Keratinocyte (primary cell): ENCODE data around the gene LHX3. TPM values are rescaled to one million over a fixed set of nuclear protein-coding genes. Genes with fewer than 3 reads are reported as not detected.

Source experiments
- DNase-seq: peaks from one replicate; pipeline ENCODE4 v3.0.0-alpha.2; 2011; ENCODE audit warnings: low read depth, missing footprints, low spot score
- FAIRE-seq: peaks from 2 replicates; lab custom pipeline; 2011; peaks lifted over from hg19 to GRCh38; lab: Jason Lieb, UNC
- H2AFZ ChIP-seq: 2 replicates; pipeline ENCODE4 v1.6.0; 2012; ENCODE audit warnings: low read length, control low read depth, inconsistent platforms; ENCODE audit not compliant: control insufficient read depth
- H3K27ac ChIP-seq: 2 replicates; pipeline ENCODE4 v1.5.1; 2011; ENCODE audit warnings: low read length; ENCODE audit not compliant: control insufficient read depth, insufficient read depth
- H3K27me3 ChIP-seq: 3 replicates; pipeline ENCODE4 v1.6.0; 2011; ENCODE audit warnings: low read length; ENCODE audit not compliant: control insufficient read depth, insufficient read depth; ENCODE audit errors: extremely low read depth
- H3K36me3 ChIP-seq, 2 experiments: 2 replicates in 1 of 2; 3 replicates in 1 of 2; pipeline ENCODE4 v1.5.1; 2011; ENCODE audit warnings: low read length in 2 of 2, mild to moderate bottlenecking in 1 of 2; ENCODE audit not compliant: control insufficient read depth in 2 of 2, insufficient read depth in 2 of 2; ENCODE audit errors: extremely low read depth in 1 of 2
- H3K4me1 ChIP-seq: 3 replicates; pipeline ENCODE4 v1.5.1; 2011; ENCODE audit warnings: low read length; ENCODE audit not compliant: control insufficient read depth, insufficient read depth; ENCODE audit errors: extremely low read depth
- H3K4me2 ChIP-seq: 3 replicates; pipeline ENCODE4 v1.6.0; 2011; ENCODE audit warnings: low read depth, low read length; ENCODE audit not compliant: control insufficient read depth, insufficient read depth; ENCODE audit errors: extremely low read depth
- H3K4me3 ChIP-seq, 3 experiments: fragments of 200-600 bp in 1 of 3; sonication (generic) in 1 of 3; 2 replicates in 2 of 3; 3 replicates in 1 of 3; pipeline ENCODE4 v1.5.1; 2011 to 2016; ENCODE audit warnings: low read length in 3 of 3, mild to moderate bottlenecking in 3 of 3, control low read depth in 2 of 3, inconsistent platforms in 1 of 3, low read depth in 1 of 3, mixed read lengths in 1 of 3, mixed run types in 1 of 3, moderate library complexity in 1 of 3; ENCODE audit not compliant: control insufficient read depth in 2 of 3, insufficient read depth in 2 of 3; ENCODE audit errors: extremely low read depth in 1 of 3
- H3K79me2 ChIP-seq: 2 replicates; pipeline ENCODE4 v1.6.0; 2012; ENCODE audit warnings: low read length; ENCODE audit not compliant: control insufficient read depth, insufficient read depth
- H3K9ac ChIP-seq: 3 replicates; pipeline ENCODE4 v1.6.0; 2011; ENCODE audit warnings: low read length; ENCODE audit not compliant: control insufficient read depth, insufficient read depth; ENCODE audit errors: extremely low read depth
- H3K9me1 ChIP-seq: 3 replicates; pipeline ENCODE4 v1.6.0; 2011; ENCODE audit warnings: low read length; ENCODE audit not compliant: control insufficient read depth, insufficient read depth; ENCODE audit errors: extremely low read depth
- H3K9me3 ChIP-seq: 2 replicates; pipeline ENCODE4 v1.5.1; 2012; ENCODE audit warnings: low read depth, low read length; ENCODE audit not compliant: control insufficient read depth
- H4K20me1 ChIP-seq: 3 replicates; pipeline ENCODE4 v1.6.0; 2011; ENCODE audit warnings: low read length; ENCODE audit not compliant: control insufficient read depth, insufficient read depth; ENCODE audit errors: extremely low read depth
- EZH2 ChIP-seq: IDR thresholded peaks from one replicate; pipeline ENCODE4 v1.6.1; 2012; ENCODE audit warnings: inconsistent platforms, mild to moderate bottlenecking, low read length, moderate library complexity
- dilution Hi-C: fragments of 300-500 bp; cut with MboI; formaldehyde crosslinking; loops from one replicate; pipeline ENCODE4 v1.7.0; 2020; ENCODE audit warnings: low sequenced_read_pairs; ENCODE audit not compliant: extremely low pct_ligation_motif_present
- polyA plus RNA-seq, 5 experiments: library from polyadenylated mRNA; depleted of rRNA in 3 of 5; stranded (reverse) in 3 of 5; stranded (forward) in 1 of 5; unstranded in 1 of 5; fragments of >200 nt; gene quantifications; 1 replicate in 1 of 5; 2 replicates in 3 of 5; 3 replicates in 1 of 5; pipeline versions ENCODE4 v1.2.1 to v1.2.3, GENCODE V29; 2011 to 2012; ENCODE audit warnings: missing spikeins in 2 of 5, low read depth in 1 of 5, low replicate concordance in 1 of 5
- TF ChIP-seq, protein P1 (sequence below), 3 experiments: IDR thresholded peaks in 1 of 3; conservative IDR thresholded peaks in 1 of 3; optimal IDR thresholded peaks in 1 of 3; 2 replicates in 2 of 3; 3 replicates in 1 of 3; pipeline versions ENCODE3 to v1.5.1; 2011; ENCODE audit warnings: low read length in 3 of 3, mild to moderate bottlenecking in 3 of 3, moderate library complexity in 2 of 3, control low read depth in 1 of 3, inconsistent platforms in 1 of 3; ENCODE audit not compliant: insufficient read depth in 2 of 3; ENCODE audit errors: extremely low read depth in 1 of 3

The LHX3 gene
- polyA plus RNA-seq, 1 donor (not counting 4 experiments of a cell fraction or from before 2014, with no cell fraction given): not detected

- H4K20me1 ChIP-seq: no peaks in the 10 kb centered on the region
- H3K9me1 ChIP-seq: no peaks in the 10 kb centered on the region
- H3K4me3 ChIP-seq: no peak overlapping the region
- no peaks in the 10 kb centered on the region for H3K4me1 ChIP-seq
- no peak overlapping the region for H3K9ac ChIP-seq
- DNase-seq (no peak), FAIRE-seq (no peak)
- no peak overlapping the region for H3K27ac ChIP-seq
- no peak overlapping the region for H2AFZ ChIP-seq
- TF ChIP-seq, protein P1, sequence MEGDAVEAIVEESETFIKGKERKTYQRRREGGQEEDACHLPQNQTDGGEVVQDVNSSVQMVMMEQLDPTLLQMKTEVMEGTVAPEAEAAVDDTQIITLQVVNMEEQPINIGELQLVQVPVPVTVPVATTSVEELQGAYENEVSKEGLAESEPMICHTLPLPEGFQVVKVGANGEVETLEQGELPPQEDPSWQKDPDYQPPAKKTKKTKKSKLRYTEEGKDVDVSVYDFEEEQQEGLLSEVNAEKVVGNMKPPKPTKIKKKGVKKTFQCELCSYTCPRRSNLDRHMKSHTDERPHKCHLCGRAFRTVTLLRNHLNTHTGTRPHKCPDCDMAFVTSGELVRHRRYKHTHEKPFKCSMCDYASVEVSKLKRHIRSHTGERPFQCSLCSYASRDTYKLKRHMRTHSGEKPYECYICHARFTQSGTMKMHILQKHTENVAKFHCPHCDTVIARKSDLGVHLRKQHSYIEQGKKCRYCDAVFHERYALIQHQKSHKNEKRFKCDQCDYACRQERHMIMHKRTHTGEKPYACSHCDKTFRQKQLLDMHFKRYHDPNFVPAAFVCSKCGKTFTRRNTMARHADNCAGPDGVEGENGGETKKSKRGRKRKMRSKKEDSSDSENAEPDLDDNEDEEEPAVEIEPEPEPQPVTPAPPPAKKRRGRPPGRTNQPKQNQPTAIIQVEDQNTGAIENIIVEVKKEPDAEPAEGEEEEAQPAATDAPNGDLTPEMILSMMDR (optimal IDR thresholded peaks at IDR 0.05 in 1 of 3, IDR thresholded peaks at IDR 0.05 in 1 of 3, conservative IDR thresholded peaks at IDR 0.05 in 1 of 3; ENCODE audit: extremely low read depth in 1 of 3, insufficient read depth in 2 of 3, low read length in 3 of 3): no peak
- no peak for TF ChIP-seq EZH2
- H3K79me2 ChIP-seq: no peaks in the 10 kb centered on the region
- no peak overlapping the region for H3K4me2 ChIP-seq
- dilution Hi-C loops: no loop called here
- peaks cover 22% of the 10 kb centered on the region for H3K27me3 ChIP-seq
- no peaks in the 10 kb centered on the region for H3K36me3 ChIP-seq
- no peaks in the 10 kb centered on the region for H3K9me3 ChIP-seq
Measured at GRCh38 chr9:136177224-136177623, 27.7 kb downstream of the LHX3 start.

DNA sequence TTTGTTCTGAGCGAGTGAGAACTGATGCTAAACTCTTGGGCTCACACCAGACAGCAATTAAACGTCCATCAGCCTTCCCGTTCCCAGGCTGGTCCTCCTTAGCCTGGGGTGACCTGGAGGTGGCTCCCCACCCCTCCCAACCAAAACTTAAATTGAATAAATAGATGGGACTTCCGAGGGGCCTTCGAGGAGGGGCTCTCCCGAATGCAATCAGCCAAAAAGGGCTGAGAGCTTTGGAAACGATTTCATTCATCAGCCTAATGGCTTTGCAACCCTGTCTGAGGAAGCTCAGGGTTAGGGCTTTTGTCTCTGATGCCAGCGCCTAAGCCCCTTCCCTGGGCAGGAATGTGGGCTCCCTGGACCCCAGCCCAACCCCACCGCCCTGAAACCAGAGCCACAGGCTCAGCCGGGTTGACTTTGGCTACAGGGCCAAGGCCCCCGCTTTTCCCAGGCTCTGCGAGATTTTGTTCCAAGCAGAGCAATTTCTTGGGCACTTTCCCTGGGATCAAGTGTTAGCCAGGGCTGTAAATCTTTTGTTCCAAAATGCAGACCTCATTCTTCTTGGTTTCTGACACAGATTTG lies 29.2 kb downstream of the LHX3 start:
- H3K4me1 ChIP-seq: no peaks in the 10 kb centered on the region
- DNase-seq (no peak), FAIRE-seq (no peak)
- H2AFZ ChIP-seq: no peak overlapping the region
- H3K79me2 ChIP-seq: no peaks in the 10 kb centered on the region
- H3K9ac ChIP-seq: no peak overlapping the region
- H3K9me1 ChIP-seq: no peaks in the 10 kb centered on the region
- no peak overlapping the region for H3K4me3 ChIP-seq
- H4K20me1 ChIP-seq: no peaks in the 10 kb centered on the region
- H3K27ac ChIP-seq: no peak overlapping the region
- H3K36me3 ChIP-seq: no peaks in the 10 kb centered on the region
- TF ChIP-seq, protein P1 (optimal IDR thresholded peaks at IDR 0.05 in 1 of 3, IDR thresholded peaks at IDR 0.05 in 1 of 3, conservative IDR thresholded peaks at IDR 0.05 in 1 of 3; ENCODE audit: extremely low read depth in 1 of 3, insufficient read depth in 2 of 3, low read length in 3 of 3): no peak
- no peak for TF ChIP-seq EZH2
- dilution Hi-C loops: no loop called here
- H3K9me3 ChIP-seq: no peaks in the 10 kb centered on the region
- H3K27me3 ChIP-seq: peaks cover 17% of the 10 kb centered on the region
- no peak overlapping the region for H3K4me2 ChIP-seq
